CMK (cell line): ENCODE results near the gene FLCN.

Experiments
- DNase-seq: peaks from one replicate; pipeline ENCODE4 v3.0.0-alpha.2; 2010; ENCODE audit warnings: low read depth

FLCN gene

GRCh38 chr17:17235212-17236174 is 1.5 kb downstream of the FLCN start:
- DNase-seq, result no peak

- no peak for DNase-seq
These were observed 4.7 kb downstream of the FLCN start for GRCh38 chr17:17232303-17232621.

DNA sequence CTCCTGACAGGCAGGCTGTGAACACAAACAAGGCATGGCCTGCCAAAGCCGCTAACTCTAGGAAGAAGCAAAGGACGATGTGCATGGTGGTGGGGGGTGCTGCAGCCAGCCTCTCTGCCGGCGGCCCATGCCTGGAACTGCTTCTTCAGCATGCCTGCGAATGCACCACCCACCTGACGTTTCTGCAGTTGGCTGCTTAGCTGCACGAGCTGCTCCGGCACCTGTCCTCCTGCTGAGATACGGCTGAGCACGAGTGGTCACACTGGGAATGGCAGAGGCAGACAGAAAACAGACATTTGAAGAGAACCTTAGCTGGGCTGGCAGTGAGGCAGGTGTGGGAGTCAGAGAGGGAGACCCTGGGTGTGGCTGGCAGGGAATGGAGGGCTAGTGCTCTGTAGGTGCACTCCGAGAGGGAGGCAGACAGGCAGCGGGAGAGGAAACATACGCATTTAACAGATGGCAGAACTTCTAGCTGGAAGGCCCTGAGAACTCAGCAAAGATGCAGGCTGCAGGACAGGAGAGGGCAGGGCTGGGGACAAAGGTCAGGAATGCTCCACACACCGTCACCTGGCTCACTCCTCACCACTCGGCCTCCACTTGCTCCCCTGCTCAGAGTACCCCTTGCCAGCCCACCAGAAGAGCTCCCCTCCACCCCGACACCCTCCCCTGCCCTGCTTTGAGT is 5.2 kb downstream of the FLCN start:
- DNase-seq, result no peak

DNA sequence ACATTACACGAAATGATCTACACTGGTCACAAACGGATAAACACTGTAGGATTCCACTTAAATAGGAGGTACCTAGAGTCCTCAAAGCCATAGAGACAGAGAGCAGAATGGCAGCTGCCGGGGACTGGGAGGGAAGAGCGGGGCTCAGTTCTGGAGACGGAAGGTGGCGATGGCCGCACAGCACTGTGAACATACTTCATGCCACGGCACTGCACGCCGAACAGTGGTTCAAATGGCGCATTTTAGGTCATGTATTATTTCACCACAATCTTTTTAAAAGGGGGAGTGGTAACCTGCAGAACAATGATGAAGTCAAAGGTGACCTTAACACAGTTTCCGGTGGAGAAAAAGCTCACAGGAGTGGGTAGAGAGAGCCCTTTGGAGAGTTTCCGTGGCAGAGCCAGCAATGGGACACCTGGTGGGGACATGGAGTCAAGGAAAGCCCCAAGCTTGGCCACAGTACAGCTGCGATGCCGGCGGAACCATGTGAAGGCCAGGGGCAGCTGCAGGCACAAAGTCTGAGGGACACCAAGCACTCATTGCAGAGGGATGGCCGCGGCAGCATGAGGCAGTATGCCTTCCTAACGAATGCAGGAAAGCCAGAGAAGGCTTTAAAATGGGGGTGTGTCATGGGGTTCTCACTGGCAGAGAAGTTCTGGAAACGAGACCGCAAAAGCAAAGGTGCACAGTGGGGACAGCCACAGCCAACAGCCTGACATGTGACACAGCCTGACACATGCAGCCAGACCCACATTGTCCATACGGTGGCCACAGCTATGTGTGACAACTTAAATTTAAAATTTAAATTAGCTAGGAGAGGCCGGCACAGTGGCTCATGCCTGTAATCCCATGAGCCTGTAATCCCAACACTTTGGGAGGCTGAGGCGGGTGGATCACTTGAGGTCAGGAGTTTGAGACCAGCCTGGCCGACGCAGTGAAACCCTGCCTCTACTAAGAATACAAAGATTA is 7.3 kb downstream of the FLCN start:
- no peak for DNase-seq

DNA sequence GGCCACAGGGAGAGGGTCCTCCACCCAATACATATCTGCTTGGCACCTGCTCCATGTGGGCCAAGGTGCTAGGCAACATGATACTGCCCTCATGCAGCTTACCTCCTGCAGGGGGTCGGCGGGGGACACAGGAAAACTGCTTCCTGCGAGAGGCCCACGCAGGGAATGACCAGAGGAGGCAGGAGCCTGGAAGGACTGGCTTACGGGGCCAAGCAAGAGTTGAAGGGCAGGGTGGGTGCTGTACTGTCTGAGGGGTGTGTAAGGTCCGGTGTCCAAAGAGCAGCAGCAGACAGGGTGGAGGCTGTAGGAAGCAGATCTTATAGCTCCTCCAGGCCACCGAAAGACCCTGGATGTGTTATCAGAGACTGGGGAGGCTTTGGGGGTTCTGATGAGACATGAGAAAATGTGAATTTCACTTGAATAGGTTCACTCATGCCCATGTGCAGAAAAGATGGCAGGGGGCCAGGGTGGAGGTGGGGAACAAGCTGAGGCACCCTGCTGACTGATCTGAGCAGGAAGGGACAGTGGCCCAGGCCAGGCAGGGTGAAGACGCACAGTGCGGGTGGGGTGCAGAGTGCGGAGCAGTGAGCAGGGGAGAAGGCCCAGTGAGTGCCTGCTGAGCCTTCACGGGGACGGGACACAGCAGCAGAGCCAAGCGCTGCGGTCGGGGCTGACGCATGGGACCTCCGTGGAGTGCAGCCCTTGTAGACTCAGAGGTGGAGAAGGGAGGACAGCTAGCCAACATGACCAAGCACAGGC is 8.3 kb downstream of the FLCN start:
- no peak for DNase-seq

DNA sequence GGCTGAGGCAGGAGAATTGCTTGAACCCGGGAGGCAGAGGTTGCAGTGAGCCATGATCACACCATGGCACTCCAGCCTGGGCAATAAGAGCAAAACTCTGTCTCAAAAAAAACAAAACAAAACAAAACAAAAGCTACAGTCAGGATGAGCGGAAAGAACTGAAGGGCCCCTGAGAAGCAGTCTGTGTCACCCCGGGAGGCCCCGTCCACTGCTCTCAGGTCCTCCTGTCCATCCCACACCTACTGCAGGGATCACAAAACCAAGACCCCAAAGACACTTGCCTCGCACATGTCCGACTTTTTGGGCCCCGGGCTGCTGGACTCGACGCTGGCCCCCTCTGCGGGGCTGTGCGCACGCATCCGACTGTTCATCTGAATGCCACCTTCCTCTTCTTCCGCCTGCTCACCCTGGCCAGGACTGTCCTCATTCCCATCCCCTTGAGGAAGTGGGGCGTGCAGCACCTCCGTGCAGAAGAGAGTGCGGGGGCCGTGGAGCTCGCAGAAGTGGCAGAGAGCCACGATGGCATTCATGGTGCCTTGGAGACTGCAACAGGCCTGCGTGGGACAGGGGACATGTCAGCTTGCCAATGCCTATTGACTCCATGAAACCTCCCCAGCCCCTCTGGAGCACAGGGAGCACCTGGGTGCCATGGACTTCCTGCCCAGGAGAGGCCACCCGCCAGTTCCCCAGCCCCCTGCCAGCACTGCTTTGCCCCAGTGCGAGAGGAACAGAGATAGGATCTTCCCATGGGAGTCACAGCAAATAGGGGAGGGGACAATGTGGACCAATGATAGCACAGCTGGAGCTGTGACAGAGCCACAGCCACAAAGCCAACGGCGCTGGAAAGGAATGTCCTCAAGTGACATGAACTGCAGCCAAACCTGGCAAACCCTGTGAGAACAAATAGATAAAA is 9.1 kb downstream of the FLCN start:
- no peak for DNase-seq

- DNase-seq, result no peak
These were observed 10.3 kb downstream of the FLCN start for GRCh38 chr17:17226451-17227265.

GRCh38 chr17:17225901-17226300 is 11.1 kb downstream of the FLCN start:
- DNase-seq, result no peak

DNA sequence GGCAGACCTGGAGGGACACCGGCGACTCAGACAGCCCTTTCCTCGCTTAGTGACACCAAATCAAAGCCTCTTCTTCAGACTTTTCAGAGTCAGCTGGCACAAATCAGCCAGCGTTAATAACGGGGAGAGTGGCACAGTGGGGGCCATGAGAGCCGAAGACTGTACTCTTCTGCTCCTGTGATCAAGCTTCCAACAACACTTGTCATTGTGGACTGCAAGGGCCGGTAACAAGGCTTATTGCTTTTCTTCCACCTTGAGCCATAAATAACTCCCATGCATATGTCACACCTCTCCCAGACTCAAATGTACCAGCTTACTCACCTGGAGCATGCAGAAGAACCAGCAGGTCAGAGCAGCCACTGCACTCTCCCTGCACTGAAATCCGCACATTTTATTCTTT is 12.8 kb downstream of the FLCN start:
- DNase-seq, result no peak

GRCh38 chr17:17223736-17224135 is 13.2 kb downstream of the FLCN start:
- DNase-seq, result no peak

DNA sequence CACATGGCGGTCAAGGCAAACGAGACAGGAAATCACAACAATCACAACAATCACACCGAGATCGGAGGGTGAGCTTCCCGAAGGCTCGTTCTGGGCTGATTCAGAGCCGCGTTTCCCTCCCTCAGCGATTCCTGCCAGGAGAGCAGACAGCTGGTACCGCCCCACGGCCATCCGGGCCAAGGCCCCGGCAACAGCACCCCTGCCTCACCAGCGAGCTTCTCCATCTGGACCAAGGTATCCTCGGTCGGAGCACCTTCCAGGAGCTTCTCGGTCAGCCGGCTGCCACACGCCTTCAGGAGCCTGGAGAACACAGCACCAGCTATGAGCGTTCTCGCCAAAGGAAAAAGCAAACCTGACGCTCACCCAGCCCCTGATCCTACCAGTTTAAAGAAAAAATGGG is 15.6 kb downstream of the FLCN start:
- no peak for DNase-seq

- no peak for DNase-seq
These were observed 16.4 kb downstream of the FLCN start for GRCh38 chr17:17220529-17220928.

DNA sequence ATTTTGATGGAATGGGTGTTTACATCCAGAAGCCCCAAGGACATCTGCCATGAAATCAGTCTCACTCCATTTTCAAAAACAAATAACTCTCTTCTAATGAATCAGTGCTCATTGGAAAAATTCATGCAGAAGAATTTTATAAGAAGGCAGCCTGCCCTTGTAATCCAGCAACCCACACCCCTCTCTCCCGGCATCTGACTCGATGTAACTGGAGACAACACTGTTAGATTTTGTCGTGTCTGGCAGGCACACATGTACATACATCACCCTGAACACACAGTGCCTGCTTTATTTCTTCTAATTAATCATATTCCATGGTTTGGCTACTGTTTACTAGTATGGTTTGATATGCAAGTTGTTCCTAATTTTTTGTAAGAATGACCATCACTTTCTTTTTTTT is 19.0 kb downstream of the FLCN start:
- no peak for DNase-seq

- no peak for DNase-seq
These were observed 20.2 kb downstream of the FLCN start for GRCh38 chr17:17216776-17217175.

DNA sequence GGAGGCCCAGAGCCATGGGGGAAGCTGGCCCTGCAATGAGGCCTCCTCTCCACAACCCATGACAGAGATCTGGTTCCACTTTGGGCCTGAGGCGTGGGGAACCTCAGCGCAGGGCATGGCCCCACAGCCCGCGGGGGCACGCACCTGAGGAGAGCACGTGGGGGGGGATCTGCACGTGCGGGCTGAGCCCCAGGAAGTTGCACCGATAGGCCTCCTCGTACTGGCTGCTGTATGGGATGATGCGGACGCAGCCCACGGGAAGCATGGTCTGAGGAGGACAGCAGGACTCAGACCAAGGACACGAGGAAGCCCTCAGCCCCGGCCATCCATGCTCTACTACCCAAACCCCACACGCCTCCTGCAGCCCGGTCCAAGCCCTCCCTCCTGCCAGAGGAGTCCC is 20.7 kb downstream of the FLCN start:
- no peak for DNase-seq

DNA sequence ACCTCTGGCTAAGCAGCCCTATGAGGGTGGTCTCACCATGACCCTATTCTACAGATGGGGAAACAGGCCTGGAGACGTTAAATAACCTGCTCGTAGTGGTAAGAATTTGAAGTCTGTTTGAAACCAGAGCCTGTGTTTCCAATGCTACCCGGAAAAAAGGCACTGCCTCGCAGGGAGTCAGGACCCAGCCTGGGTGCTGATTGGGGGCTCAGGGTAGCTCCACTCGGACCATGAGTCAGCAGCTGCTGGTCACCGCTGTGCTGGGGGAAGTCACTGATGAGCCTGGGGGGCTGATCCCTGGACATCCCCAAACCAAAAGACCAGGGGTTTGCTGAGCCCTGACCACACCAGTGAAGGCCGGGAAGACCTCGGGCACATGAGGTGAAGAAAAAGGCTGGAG is 21.4 kb downstream of the FLCN start:
- DNase-seq, result no peak

- DNase-seq, result no peak
These were observed 22.1 kb downstream of the FLCN start for GRCh38 chr17:17214646-17215436.

DNA sequence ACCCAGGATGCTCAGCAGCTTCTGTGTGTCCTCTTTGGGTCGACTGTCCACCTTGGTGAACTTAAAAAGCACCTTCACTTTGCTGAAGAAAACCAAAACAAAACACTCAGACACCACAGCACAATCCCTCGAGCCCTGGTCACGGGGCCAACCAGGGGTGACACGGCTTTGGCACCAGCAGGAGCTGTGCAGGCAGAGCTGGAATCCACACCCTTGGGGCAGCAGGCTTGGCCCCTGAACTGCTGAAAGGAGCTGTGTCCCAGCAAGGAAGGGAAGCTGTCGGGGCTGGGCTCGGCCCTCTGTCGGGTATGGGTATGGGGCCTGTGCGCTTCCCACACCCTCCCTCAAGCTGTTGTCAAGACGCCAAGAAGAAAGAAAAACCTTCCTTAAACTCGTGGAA is 23.2 kb downstream of the FLCN start:
- DNase-seq, result no peak

- DNase-seq, result no peak
These were observed 29.0 kb downstream of the FLCN start for GRCh38 chr17:17207998-17208397.
